ENCODE data around the gene TANGO2. TPM values are rescaled to one million over a fixed set of nuclear protein-coding genes. Genes with fewer than 3 reads are reported as not detected.

Gene TANGO2
- total and polyA plus RNA-seq, 9 of the 15 experiments (the other 6 are each of a cell fraction or from before 2014, with no cell fraction given): 15.5 to 94.9 (median 70.1) TPM

- TF ChIP-seq KLF6 (CRISPR knock-in tag; IDR thresholded peaks at IDR 0.05; ENCODE audit: borderline replicate concordance) (no peak), HOMEZ (CRISPR knock-in tag; IDR thresholded peaks at IDR 0.05) (no peak), ZNF24 (IDR thresholded peaks at IDR 0.05) (no peak), ILF3 (IDR thresholded peaks at IDR 0.05; ENCODE audit: borderline replicate concordance) (no peak), CBX3 (IDR thresholded peaks at IDR 0.05; ENCODE audit: borderline replicate concordance in 1 of 2, low read length in 2 of 2) (no peak), ELK1 (CRISPR knock-in tag; IDR thresholded peaks at IDR 0.05) (no peak), ZNF830 (CRISPR knock-in tag; IDR thresholded peaks at IDR 0.05) (no peak), ESRRA (IDR thresholded peaks at IDR 0.05; ENCODE audit: borderline replicate concordance, low read depth) (no peak), NFATC3 (IDR thresholded peaks at IDR 0.05) (no peak), ZBTB26 (CRISPR knock-in tag; IDR thresholded peaks at IDR 0.05) (0 out of 2 replicates have a peak, but pooled peaks have one; percentile 26), E2F1 (CRISPR knock-in tag; IDR thresholded peaks at IDR 0.05) (no peak), SNAPC5 (CRISPR knock-in tag; IDR thresholded peaks at IDR 0.05) (no peak)
- TF ChIP-seq, protein P1, sequence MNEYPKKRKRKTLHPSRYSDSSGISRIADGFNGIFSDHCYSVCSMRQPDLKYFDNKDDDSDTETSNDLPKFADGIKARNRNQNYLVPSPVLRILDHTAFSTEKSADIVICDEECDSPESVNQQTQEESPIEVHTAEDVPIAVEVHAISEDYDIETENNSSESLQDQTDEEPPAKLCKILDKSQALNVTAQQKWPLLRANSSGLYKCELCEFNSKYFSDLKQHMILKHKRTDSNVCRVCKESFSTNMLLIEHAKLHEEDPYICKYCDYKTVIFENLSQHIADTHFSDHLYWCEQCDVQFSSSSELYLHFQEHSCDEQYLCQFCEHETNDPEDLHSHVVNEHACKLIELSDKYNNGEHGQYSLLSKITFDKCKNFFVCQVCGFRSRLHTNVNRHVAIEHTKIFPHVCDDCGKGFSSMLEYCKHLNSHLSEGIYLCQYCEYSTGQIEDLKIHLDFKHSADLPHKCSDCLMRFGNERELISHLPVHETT (CRISPR knock-in tag; conservative IDR thresholded peaks at IDR 0.05 in 1 of 2, IDR thresholded peaks at IDR 0.05 in 1 of 2): no peak
- TF ChIP-seq, protein P2, sequence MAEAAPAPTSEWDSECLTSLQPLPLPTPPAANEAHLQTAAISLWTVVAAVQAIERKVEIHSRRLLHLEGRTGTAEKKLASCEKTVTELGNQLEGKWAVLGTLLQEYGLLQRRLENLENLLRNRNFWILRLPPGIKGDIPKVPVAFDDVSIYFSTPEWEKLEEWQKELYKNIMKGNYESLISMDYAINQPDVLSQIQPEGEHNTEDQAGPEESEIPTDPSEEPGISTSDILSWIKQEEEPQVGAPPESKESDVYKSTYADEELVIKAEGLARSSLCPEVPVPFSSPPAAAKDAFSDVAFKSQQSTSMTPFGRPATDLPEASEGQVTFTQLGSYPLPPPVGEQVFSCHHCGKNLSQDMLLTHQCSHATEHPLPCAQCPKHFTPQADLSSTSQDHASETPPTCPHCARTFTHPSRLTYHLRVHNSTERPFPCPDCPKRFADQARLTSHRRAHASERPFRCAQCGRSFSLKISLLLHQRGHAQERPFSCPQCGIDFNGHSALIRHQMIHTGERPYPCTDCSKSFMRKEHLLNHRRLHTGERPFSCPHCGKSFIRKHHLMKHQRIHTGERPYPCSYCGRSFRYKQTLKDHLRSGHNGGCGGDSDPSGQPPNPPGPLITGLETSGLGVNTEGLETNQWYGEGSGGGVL (CRISPR knock-in tag; IDR thresholded peaks at IDR 0.05): no peak
Measured at GRCh38 chr22:20107951-20108756, 87.2 kb downstream of the TANGO2 start (continued).

Measured in K562 (cell line).